ENCODE data around the gene GOT1. TPM values are rescaled to one million over a fixed set of nuclear protein-coding genes. Genes with fewer than 3 reads are reported as not detected.
A peak's percentile ranks its signal among the peaks of the same experiment; 100 is the strongest.

Gene GOT1
- total RNA-seq, 3 donors from 2014 or later: 56.7 to 105 (median 101) TPM

DNA sequence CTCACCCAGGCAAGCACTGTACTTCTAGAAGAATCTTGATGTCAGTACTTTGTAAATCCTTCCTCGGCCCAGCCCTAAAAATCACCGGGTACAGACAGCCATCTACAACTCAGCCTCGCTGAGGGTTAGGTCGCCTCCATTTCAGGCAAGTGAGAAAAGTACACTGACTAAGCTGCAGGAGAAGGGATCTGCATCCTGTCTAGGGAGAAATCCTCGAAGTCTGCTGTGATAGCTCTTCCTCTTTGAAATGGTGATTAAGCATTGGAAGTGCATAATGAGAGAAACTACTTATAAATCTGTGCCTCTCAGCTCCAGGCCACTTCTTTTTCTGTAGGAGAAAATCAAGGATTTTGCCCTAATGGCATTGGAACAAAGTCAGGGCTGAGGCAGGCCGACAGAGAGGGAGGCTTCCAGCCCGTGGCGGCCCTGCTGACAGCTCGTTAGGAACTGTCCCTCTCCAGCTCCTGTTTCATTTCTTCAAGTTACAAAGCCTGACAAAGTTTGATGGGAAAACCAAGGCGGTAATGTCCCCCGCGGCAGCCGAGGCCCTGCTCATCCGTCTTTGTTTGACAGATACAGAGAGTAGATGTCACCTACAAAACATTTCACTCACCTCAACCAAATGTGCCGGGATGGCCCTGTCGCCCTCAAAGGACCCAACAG lies 14.1 kb upstream of the GOT1 start:
- no peaks in the 10 kb centered on the region for H3K4me1 ChIP-seq (ENCODE audit: low read depth)
- DNase-seq (no peak), ATAC-seq (no peak)
- H3K36me3 ChIP-seq (ENCODE audit: low read depth): no peaks in the 10 kb centered on the region
- no peak overlapping the region for H3K4me3 ChIP-seq
- TF ChIP-seq, protein P1, sequence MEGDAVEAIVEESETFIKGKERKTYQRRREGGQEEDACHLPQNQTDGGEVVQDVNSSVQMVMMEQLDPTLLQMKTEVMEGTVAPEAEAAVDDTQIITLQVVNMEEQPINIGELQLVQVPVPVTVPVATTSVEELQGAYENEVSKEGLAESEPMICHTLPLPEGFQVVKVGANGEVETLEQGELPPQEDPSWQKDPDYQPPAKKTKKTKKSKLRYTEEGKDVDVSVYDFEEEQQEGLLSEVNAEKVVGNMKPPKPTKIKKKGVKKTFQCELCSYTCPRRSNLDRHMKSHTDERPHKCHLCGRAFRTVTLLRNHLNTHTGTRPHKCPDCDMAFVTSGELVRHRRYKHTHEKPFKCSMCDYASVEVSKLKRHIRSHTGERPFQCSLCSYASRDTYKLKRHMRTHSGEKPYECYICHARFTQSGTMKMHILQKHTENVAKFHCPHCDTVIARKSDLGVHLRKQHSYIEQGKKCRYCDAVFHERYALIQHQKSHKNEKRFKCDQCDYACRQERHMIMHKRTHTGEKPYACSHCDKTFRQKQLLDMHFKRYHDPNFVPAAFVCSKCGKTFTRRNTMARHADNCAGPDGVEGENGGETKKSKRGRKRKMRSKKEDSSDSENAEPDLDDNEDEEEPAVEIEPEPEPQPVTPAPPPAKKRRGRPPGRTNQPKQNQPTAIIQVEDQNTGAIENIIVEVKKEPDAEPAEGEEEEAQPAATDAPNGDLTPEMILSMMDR (IDR thresholded peaks at IDR 0.05): no peak
- no peaks in the 10 kb centered on the region for H3K9me3 ChIP-seq
- intact Hi-C loops (cut with DNase I, micrococcal nuclease): no loop called here

DNA sequence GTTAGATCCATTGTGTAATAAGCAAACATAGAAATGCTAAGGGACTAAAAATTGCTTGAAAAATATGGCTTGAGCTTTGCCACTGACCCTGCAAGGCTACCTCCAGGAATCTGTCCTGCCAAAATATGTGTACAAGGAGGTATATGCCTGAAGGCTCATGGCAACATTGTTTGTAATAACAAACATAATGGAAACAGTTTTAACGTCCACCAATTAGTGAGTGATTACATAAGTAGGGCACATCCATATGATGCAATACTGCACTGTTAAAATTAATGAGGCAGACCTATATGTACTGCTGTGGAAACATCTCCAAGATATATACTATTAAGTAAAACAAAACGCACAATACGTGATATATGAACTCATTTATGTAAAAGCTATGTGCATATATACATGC lies 13.1 kb upstream of the GOT1 start:
- H3K4me3 ChIP-seq: no peak overlapping the region
- H3K36me3 ChIP-seq (ENCODE audit: low read depth): no peaks in the 10 kb centered on the region
- intact Hi-C loops (cut with DNase I, micrococcal nuclease): no loop called here
- DNase-seq: no peak
- H3K9me3 ChIP-seq: no peaks in the 10 kb centered on the region
- TF ChIP-seq, protein P1 (IDR thresholded peaks at IDR 0.05): no peak
- ATAC-seq: no peak
- no peaks in the 10 kb centered on the region for H3K4me1 ChIP-seq (ENCODE audit: low read depth)

DNA sequence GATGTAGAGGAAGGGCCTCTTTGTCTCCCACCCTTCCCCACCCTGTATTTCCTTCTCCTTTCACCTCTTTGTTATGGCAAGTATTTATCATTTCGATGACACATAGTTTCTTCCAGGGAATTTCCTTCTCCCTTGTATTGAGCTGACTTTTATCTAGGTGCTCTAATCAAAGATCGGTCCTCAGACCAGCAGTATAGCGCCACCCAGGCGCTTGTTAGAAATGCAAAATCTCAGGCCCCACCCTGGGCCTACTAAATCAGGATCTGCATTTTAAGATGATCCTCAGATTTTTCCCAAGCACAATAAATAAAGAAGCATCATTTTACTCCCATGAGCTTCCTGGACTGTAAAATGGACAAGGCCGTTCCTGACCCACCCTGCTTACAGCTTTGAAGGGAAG lies 12.0 kb upstream of the GOT1 start:
- ATAC-seq: no peak
- no peaks in the 10 kb centered on the region for H3K36me3 ChIP-seq (ENCODE audit: low read depth)
- intact Hi-C loops (cut with DNase I, micrococcal nuclease): no loop called here

DNA sequence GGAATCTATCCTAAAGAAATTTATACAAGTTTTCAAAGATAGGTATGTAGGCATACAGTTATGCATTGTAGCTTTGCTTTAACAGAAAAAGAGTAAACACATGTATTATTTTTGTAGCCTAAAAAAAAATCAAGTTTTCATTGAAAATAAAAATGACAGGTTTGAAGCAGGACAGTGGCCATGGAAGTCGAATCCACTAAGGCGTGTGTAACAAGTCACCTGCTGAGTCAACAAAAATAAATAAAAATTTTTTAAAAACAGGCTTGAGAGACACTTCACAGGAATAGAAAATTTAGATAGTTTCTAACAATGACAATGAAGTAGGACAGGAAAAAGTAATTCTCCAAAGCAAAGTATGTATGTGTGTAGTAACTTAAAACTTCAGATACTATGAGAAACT lies 8.5 kb upstream of the GOT1 start:
- intact Hi-C loops (cut with DNase I, micrococcal nuclease): loop anchor here (10.0 kb wide), 2 partner anchors 106 to 176 kb away; no protein-coding TSS in a partner anchor
- ATAC-seq (no peak), DNase-seq (no peak)
- no peaks in the 10 kb centered on the region for H3K9me3 ChIP-seq
- H3K4me1 ChIP-seq (ENCODE audit: low read depth): no peaks in the 10 kb centered on the region
- TF ChIP-seq, protein P1 (IDR thresholded peaks at IDR 0.05): no peak
- H3K36me3 ChIP-seq (ENCODE audit: low read depth): no peaks in the 10 kb centered on the region
- no peak overlapping the region for H3K4me3 ChIP-seq

More for the DNA sequence above, 12.0 kb upstream of the GOT1 start:
- Histone ChIP-seq H3K4me3 (no peak overlapping the region), H3K4me1 (ENCODE audit: low read depth) (no peaks in the 10 kb centered on the region), H3K9me3 (no peaks in the 10 kb centered on the region)
- DNase-seq: no peak
- TF ChIP-seq, protein P1 (IDR thresholded peaks at IDR 0.05): no peak

DNA sequence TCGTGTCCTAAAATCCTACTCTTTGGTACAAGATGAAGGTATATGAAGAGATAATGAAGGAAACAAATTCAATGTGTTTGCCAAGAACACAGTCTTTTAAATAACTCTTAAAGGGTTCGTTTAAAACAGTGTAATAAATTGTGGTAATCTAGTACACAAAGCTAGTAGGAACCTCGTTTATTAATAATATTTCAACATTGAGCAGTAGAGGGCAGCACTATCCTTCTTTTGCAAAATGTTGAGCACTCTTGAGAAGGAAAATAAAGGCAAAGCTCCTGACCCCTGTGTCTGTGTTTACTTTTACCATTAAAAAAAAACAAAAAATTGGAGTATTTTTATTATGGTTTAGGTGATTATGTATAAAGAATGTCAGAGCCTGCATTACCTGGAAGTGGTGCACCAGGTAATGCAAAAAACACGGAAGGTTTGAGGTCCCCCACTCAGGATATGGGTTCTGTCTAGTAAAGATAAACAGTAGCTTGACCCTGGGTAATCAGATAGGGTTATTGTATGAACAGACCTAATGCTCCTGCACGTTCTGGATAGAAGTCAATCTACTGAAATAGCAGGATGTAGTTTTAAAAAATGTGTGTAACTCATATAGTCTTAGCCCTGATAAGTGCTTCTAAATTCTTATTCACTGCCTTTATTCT lies 5.7 kb upstream of the GOT1 start:
- H3K4me1 ChIP-seq (ENCODE audit: low read depth): no peaks in the 10 kb centered on the region
- no peak overlapping the region for H3K4me3 ChIP-seq
- TF ChIP-seq, protein P1 (IDR thresholded peaks at IDR 0.05): no peak
- H3K9me3 ChIP-seq: no peaks in the 10 kb centered on the region
- H3K36me3 ChIP-seq (ENCODE audit: low read depth): no peaks in the 10 kb centered on the region
- ATAC-seq: peak; percentile 37
- DNase-seq: peak in 1 of 3 donors; percentile 28
- intact Hi-C loops (cut with DNase I, micrococcal nuclease): loop anchor here (10.0 kb wide), 2 partner anchors 109 to 179 kb away; no protein-coding TSS in a partner anchor

All from mucosa of descending colon (tissue), 3 donors.